HG03354 (cell line): ENCODE data around the gene PRPF40B.

Experiments
- ATAC-seq: cut with Tn5 transposase; IDR thresholded peaks from one replicate; pipeline ENCODE4 v1.9.1; 2021; ENCODE audit warnings: mild to moderate bottlenecking; ENCODE audit not compliant: unreplicated experiment, poor library complexity, severe bottlenecking

PRPF40B gene

DNA sequence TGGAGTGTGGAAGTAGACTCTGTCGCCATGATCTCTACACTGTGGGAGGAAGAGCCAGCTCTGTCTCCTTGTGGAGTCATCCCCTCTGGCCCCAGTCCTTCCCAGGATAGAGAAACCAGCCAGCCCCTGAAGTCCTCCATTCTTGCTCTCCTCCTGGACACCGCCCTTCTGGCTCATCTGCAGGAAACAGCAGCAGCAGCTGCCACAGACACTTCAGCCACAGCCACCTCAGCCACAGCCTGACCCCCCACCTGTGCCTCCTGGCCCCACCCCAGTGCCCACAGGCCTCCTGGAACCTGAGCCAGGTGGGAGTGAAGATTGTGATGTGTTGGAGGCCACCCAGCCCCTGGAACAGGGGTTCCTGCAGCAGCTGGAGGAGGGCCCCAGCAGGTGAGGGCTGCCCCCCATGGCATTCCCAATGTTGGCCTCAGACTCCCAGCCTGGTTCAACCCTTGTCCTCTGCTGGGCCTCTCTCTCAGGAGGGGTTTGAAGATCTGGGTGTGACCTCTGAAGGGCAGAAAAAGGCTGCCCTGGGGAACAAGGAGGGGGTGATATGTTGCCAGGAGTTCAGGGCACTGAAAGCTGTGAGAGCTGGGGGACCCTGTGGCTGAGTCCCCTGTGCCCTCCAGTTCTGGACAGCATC, 10.5 kb downstream of the PRPF40B start:
- ATAC-seq = no peak

GRCh38 chr12:49635036-49635435, 11.7 kb downstream of the PRPF40B start:
- no peak for ATAC-seq

DNA sequence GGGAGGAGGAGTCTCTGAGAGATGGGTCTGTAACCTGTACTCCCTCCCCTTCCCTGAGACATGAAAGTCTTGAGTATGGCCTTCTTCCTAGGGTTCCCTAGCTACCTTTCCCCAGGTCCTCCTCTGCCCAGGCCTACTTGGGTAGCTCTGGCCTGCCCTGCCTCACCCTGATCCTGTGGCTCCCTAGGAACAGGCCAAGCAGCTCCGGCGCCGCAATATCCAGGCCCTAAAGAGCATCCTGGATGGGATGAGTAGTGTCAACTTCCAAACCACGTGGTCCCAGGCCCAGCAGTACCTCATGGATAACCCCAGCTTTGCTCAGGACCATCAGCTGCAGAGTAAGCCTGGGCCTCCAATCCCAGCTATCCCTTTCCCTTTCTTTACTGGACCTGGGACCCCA, 12.3 kb downstream of the PRPF40B start:
- no peak for ATAC-seq

DNA sequence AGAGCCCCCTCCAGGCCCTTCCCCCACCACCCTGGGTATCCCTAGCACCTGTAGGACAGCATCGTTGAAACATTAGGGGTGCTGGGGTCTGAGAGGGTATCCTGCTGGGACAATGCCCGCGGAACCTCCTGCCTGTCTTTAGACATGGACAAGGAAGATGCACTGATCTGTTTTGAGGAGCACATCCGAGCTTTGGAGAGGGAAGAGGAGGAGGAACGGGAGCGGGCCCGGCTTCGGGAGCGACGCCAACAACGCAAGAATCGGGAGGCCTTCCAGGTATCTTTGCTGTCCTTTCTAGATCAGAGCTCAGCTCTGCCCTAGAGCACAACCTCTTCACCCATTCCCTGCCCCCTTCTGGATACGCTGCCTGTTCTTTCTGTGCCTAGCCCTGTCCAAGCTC, 13.2 kb downstream of the PRPF40B start:
- no peak for ATAC-seq

DNA sequence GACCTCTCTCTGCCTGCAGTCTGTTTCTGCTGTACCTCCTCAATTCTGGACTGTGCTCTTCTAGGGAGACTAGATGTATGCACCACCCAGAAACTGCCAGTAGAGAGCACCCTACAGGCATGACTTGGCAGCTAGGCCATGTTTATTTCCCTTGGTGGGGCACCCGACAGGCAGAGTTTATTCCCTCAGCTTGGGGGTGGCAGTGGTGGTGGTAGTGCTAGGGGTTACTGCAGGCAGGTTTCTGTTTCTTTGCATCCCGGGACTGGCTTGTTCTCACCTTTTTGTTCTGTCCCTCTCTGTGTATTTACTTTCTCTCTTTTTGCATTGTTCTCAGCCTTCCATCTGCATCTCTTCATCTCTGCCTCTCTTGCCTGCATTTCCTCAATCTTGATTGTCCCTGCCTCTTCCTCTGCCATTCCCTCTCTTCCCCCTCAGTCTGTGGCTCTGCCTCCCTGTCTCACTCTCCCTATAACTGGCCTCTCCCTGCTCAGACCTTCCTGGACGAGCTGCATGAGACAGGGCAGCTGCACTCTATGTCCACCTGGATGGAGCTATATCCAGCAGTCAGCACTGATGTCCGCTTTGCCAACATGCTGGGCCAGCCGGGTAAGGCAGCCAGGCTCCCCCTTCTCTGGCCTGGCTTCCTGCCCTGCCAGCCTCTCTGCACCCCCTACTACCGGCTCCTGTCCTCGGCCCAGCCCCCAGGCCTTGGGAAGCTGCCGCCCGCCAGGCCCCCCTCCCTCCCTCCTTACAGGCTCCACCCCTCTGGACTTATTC, 13.8 kb downstream of the PRPF40B start:
- ATAC-seq = no peak

DNA sequence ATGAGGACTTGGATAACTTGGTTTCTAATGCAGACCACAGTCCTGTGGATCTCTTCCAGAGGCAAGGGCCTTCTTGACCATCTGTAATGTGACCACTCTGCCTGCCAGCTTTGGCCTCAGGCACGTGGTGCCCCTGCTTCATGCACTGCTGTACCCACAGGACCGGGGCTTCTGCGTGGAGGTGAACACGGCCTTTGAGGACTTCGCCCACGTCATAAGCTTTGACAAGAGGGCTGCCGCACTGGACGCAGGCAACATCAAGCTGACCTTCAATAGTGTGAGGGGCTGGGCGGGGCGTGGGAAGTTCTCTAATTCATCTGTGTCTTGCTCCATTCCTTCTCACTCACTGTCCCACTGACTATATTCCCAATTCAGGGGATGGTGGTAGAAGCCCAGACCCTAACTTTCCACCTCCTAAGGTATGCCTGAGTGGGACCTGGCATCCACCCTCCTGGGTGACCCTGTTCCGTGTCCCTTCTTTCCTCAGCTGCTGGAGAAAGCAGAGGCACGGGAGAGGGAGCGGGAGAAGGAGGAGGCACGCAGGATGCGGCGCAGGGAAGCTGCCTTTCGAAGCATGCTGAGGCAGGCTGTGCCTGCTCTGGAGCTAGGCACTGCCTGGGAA, 18.5 kb downstream of the PRPF40B start:
- ATAC-seq = no peak

GRCh38 chr12:49642370-49642802, 19.0 kb downstream of the PRPF40B start:
- no peak for ATAC-seq

GRCh38 chr12:49643135-49643534, 19.8 kb downstream of the PRPF40B start:
- ATAC-seq = no peak

- ATAC-seq = no peak
These were observed 20.7 kb downstream of the PRPF40B start for GRCh38 chr12:49643961-49644619.

- ATAC-seq = no peak
These were observed 21.2 kb downstream of the PRPF40B start for GRCh38 chr12:49644620-49644994.

GRCh38 chr12:49645146-49646039, 22.0 kb downstream of the PRPF40B start:
- ATAC-seq = no peak

DNA sequence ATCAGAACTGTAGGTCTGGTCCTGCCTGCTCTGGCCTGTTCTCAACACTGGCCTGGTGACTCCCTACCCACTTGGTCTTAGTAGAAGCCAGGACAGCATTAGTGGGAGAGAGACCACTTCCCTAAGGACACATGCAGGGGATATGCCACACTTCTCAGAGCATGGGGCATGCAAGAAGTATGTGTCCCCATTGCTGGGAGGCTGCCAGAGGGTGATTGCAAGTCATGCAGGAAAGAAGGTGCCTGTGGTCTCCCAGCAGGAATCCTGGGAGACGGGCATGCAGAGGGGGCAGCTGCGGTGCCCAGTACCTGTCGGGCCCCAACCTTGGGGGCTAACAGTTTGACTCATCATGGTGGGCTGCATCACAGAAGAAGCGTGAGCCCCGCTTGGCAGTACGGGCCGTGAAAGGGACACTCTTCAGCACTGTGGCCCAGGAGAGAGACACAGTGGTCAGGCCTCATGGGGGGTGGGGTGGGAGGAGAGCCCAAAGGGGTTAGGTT, 23.0 kb downstream of the PRPF40B start:
- ATAC-seq = no peak

DNA sequence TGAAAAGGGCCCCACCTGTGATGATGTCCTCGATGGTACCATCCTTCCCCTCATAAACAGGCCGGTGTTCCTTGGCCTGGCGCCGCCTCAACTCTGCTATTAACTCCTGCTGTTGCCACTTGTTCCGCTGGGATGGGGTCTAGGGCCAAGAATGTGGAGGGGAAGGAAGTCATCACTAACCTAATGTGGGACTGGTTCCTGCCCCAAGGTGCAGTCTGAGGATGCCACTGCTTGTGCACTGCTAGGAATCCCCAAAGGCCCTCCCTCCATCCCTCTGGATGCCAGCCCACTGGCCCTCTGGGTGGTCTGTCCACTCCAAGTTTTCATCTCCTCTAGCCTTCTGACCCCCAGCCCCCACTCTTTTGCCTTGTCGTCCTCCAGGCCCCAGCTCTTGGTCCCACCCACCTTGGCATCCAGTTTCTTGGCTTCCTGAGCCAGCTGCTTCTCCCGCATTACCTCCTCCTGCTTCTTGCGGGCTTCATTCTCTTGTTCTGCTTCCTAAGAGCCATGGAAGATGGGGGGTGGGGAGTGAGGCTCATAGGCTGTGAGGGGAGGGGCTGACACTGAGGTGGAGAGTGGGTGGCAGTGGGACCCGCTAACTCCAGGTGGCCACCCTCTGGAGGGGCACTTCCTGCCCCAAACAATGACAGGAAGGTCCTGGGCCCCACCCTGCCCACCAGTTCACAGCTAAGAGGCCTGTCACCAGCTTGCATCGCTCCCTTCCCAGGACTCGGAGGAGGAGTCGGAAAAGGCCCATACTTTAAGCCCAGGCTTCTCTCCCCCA, 23.7 kb downstream of the PRPF40B start:
- ATAC-seq = no peak

DNA sequence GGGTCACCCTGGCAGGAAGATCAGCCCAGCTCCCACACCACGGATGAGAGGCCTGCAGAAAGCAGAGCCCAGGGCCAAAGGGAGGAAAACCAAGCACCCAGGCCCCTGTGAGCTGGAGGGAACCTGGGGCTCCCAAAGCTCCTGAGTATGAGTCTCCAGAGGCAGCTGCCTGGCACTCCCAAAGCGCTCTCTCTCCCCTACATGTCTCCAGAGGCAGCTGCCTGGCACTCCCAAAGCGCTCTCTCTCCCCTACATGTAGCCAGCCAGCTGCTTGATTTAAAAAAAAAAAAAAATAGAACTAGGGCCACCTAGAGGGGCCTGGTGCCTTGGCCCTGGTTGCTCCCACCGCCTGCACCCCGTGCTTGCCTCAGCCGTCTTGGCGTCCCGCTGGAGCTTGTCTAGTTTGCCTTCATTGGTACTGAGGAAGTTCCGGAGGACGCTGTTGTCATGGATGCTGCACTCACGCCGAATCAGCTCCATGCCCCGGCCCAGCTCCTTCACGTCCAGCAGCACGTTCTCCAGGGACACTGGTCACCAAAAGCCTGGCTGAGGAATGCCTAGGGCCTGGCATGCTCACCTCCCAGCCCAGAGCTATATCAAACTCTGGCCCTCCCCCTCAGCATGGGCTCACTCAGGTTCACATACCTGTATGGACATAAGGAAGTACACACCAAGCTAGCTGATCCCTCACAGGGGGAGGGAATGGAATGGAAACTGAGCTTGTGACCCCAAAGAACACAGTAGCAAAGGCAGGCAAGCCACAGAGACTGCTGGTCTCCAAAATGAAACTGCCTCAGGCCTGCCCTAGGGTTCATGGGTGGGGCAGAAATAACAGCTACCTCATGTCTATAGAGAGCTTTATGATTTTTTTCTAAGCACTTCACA, 24.7 kb downstream of the PRPF40B start:
- no peak for ATAC-seq

DNA sequence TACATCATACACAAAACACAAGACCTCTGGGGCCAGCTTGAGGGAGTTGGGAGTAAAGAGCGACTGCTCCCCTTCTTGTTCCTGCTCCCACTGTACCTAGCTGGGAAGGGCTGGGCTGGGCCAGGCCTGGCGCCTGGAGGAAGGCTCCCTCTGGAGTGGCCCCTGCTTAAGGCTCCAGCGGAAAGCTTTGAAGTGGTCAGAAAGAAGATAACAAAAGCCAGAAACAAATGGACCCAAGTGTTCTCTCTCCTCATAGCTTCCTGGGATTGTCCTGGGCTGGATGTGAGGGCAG, 25.3 kb downstream of the PRPF40B start:
- ATAC-seq = no peak

DNA sequence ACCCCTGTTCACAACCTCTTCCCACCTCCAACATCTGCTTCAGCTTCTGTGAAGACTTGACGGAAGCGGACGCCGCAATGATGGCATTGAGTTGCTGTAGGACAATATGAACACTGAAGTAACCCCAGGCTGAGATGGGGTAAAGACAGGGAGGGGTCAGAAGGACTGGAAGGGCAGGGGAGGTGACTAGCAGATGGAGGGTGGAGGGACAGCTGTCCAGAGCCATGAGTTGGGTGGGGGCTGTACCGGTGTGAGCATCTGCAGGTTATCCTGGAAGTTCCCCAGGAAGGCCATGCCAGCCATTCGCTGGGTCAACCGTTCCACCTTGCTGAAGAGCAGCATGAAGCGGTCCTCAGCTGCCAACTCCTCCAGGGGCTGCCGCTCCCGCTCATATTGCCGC, 26.1 kb downstream of the PRPF40B start:
- no peak for ATAC-seq

DNA sequence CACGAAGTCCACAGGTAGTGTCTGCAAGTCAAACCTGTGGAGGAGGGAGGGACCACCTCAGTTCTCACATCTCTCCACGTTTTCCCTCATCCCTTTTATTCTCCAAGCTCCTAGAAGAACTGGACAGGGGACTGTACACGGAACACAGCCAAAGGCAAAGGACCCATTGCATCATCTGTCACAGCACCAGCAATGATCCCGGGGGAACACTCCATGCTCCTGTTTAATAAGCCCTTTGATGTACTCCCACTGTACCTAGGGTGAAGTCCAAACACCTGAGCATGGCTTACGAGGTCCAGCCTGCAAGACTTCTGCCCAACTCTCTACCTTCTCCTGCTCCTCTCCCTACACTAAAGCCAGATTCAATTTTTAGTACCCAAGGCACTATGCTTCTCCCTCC, 26.5 kb downstream of the PRPF40B start:
- ATAC-seq = no peak

- ATAC-seq = no peak
These were observed 28.5 kb downstream of the PRPF40B start for GRCh38 chr12:49651855-49652254.
